Fibroblast of lung (primary cell): ENCODE measurements around the gene STAT4.

ENCODE experiments used
- CTCF ChIP-seq, 2 donors: IDR thresholded peaks in 1 of 2; conservative IDR thresholded peaks in 1 of 2; 1 replicate in 1 of 2; 2 replicates in 1 of 2; pipeline ENCODE4 v1.5.1; 2011 to 2012; ENCODE audit warnings: low read length in 2 of 2, control low read depth in 1 of 2, inconsistent platforms in 1 of 2, low read depth in 1 of 2, mild to moderate bottlenecking in 1 of 2
- EZH2 ChIP-seq: IDR thresholded peaks from 2 replicates; pipeline ENCODE4 v1.5.1; 2012; ENCODE audit warnings: low read length, control low read depth, mild to moderate bottlenecking; ENCODE audit errors: missing control alignments

- TF ChIP-seq CTCF (conservative IDR thresholded peaks at IDR 0.05 in 1 of 2, IDR thresholded peaks at IDR 0.05 in 1 of 2; ENCODE audit: low read depth in 1 of 2, low read length in 2 of 2) (no peak), EZH2 (no peak)
These were observed 127.5 kb downstream of the STAT4 start for GRCh38 chr2:191023235-191023679.
